Activated CD8-positive, alpha-beta T cell treated with anti-CD3 and anti-CD28 coated beads for 36 hours (primary cell): Measurements from ENCODE around the gene EPGN. TPM values are rescaled to one million over a fixed set of nuclear protein-coding genes. Genes with fewer than 3 reads are reported as not detected.

Experiments used
- ATAC-seq: fragments of 200-7000 bp; cut with Tn5 transposase; one replicate; pipeline ENCODE4 v1.10.0; 2021; ENCODE audit warnings: mild to moderate bottlenecking, moderate library complexity
- CTCF ChIA-PET: fragments of 350-600 bp; sonication (Branson Sonifier 250); formaldehyde crosslinking; loops from one replicate; lab custom pipeline; 2021; ENCODE audit warnings: antibody characterized with exemption; lab: Charles Lee
- POLR2A ChIA-PET: fragments of 350-600 bp; sonication (Branson Sonifier 250); formaldehyde crosslinking; loops from one replicate; lab custom pipeline; 2021; ENCODE audit warnings: antibody characterized with exemption; lab: Charles Lee
- DNase-seq: peaks from one replicate; pipeline ENCODE4 v3.0.0-alpha.2; 2020
- H3K27ac Mint-ChIP-seq: one replicate; pipeline ENCODE4 v1.8.0; 2021; ENCODE audit warnings: mild to moderate bottlenecking, mixed read lengths
- H3K27me3 Mint-ChIP-seq: one replicate; pipeline ENCODE4 v1.8.0; 2021; ENCODE audit warnings: mixed read lengths
- H3K36me3 Mint-ChIP-seq: one replicate; pipeline ENCODE4 v1.8.0; 2021; ENCODE audit warnings: low read depth, mixed read lengths
- H3K4me1 Mint-ChIP-seq: one replicate; pipeline ENCODE4 v1.8.0; 2021; ENCODE audit warnings: low read depth, mixed read lengths
- H3K4me3 Mint-ChIP-seq: one replicate; pipeline ENCODE4 v1.8.0; 2021; ENCODE audit warnings: mild to moderate bottlenecking, moderate library complexity, mixed read lengths
- H3K9me3 Mint-ChIP-seq: one replicate; pipeline ENCODE4 v1.8.0; 2021; ENCODE audit warnings: mixed read lengths
- CTCF ChIP-seq: fragments of 200-600 bp; IDR thresholded peaks from one replicate; pipeline ENCODE4 v1.8.0; 2022; ENCODE audit warnings: antibody characterized with exemption, mild to moderate bottlenecking
- intact Hi-C: fragments of 100-400 bp; cut with micrococcal nuclease; formaldehyde crosslinking; loops from one replicate; pipeline ENCODE4 v1.10.0; 2022
- total RNA-seq, 2 experiments: library from RNA; stranded (reverse); gene quantifications; one replicate each; pipeline ENCODE4 v1.2.3, GENCODE V29; 2021

The EPGN gene
- total RNA-seq: not detected

DNA sequence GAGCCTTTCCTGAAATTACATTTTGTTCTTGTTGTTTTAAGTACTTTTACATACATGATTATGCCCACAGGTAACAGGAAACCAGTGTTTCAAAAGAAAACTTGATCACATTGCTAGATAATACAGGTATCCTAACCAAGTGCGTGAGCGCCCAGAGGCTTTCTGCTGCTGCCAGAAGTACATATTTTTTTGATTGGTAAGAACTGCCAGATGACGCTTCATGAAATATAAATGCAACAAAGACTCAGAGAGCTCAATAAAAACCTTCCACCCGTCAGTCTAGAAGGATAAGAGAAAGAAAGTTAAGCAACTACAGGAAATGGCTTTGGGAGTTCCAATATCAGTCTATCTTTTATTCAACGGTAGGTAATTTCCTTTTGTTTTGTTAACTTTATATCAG lies at the start of gene EPGN:
Gene EPGN (plus strand): TSS at position 256 of the 400 bp plus-strand sequence. CDS start 64 bp downstream, at position 320.
- no peak within 1 kb of the TSS for H3K4me3 Mint-ChIP-seq
- intact Hi-C loops: no loop called here
- no peaks in the 10 kb centered on the region for H3K9me3 Mint-ChIP-seq
- DNase-seq (no peak), ATAC-seq (no peak)
- no peak for TF ChIP-seq CTCF
- no peaks in the 10 kb centered on the region for H3K36me3 Mint-ChIP-seq
- H3K4me1 Mint-ChIP-seq: peaks cover 6% of the 10 kb centered on the region
- H3K27ac Mint-ChIP-seq: no peak within 1 kb of the TSS
- H3K27me3 Mint-ChIP-seq: no peaks in the 10 kb centered on the region
- ChIA-PET CTCF (interaction anchor here (1.4 to 2.4 kb wide), 2 partner anchors 80 to 119 kb away, joined by 5 to 11 read pairs; no protein-coding TSS in a partner anchor), POLR2A (no interaction called here)

DNA sequence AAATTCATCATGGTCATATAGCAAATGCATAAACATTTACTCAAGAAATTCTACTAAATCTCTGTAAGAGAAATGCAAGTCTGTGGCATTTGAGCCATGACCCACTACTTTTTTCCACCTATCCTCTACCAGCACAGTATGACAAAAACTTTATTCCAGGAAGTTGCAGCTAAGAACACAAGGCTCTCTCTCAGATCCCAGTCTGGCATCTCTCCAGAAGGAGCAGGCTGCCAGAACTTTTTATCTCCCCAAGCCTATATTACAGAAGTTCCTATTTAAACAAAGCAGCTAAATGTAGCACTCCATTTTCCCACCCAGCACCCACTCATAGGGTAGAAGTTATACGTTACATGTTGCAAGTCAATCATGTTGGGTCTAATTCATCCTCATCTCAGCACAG lies 49.3 kb upstream of the EPGN start:
- H3K36me3 Mint-ChIP-seq: no peaks in the 10 kb centered on the region
- ChIA-PET POLR2A (no interaction called here), CTCF (no interaction called here)
- H3K27ac Mint-ChIP-seq: no peak overlapping the region
- peaks cover under 1% of the 10 kb centered on the region for H3K9me3 Mint-ChIP-seq
- intact Hi-C loops: no loop called here
- no peak for TF ChIP-seq CTCF
- H3K4me3 Mint-ChIP-seq: no peak overlapping the region
- no peaks in the 10 kb centered on the region for H3K4me1 Mint-ChIP-seq
- DNase-seq (no peak), ATAC-seq (no peak)
- no peaks in the 10 kb centered on the region for H3K27me3 Mint-ChIP-seq

DNA sequence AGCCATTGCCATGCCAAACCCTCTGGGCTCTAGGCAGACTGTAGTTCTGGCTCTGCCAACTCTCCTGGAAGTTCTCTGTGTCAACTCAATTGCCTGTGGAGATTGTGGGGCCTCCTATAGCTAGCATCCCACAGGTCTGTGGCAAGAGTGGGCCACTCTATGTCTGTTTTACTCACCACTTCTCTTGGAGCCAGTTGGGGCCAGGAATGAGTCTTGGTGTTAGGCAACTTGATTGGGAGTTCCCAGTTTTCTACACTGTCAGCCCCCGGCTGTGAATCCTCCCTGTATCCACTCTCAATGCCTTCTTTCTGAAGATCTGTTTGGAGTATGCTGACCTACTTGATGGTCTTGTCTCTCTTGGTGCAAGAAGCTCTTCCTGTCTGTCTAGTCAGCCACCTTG lies 48.2 kb upstream of the EPGN start:
- DNase-seq: no peak
- Mint-ChIP-seq H3K27ac (no peak overlapping the region), H3K36me3 (no peaks in the 10 kb centered on the region), H3K27me3 (no peaks in the 10 kb centered on the region), H3K9me3 (no peaks in the 10 kb centered on the region), H3K4me3 (no peak overlapping the region), H3K4me1 (no peaks in the 10 kb centered on the region)
- TF ChIP-seq CTCF: no peak
- no peak for ATAC-seq
- intact Hi-C loops: no loop called here
- ChIA-PET CTCF (no interaction called here), POLR2A (no interaction called here)

- CTCF ChIA-PET: interaction anchor here (0.9 kb wide), 1 partner anchor 34 kb away, joined by 3 read pairs; no protein-coding TSS in a partner anchor
- no peak overlapping the region for H3K27ac Mint-ChIP-seq
- ATAC-seq (no peak), DNase-seq (no peak)
- H3K9me3 Mint-ChIP-seq: no peaks in the 10 kb centered on the region
- H3K4me3 Mint-ChIP-seq: no peak overlapping the region
- TF ChIP-seq CTCF: no peak
- H3K36me3 Mint-ChIP-seq: no peaks in the 10 kb centered on the region
- intact Hi-C loops: no loop called here
- no peaks in the 10 kb centered on the region for H3K27me3 Mint-ChIP-seq
- H3K4me1 Mint-ChIP-seq: no peaks in the 10 kb centered on the region
- POLR2A ChIA-PET: no interaction called here
Observed at GRCh38 chr4:74262522-74262921, 45.7 kb upstream of the EPGN start.

- Mint-ChIP-seq H3K27me3 (no peaks in the 10 kb centered on the region), H3K4me3 (no peak overlapping the region), H3K27ac (no peak overlapping the region), H3K9me3 (no peaks in the 10 kb centered on the region), H3K4me1 (peaks cover 5% of the 10 kb centered on the region), H3K36me3 (no peaks in the 10 kb centered on the region)
- TF ChIP-seq CTCF: no peak
- ATAC-seq (no peak), DNase-seq (no peak)
- POLR2A ChIA-PET: no interaction called here
- intact Hi-C loops: no loop called here
- CTCF ChIA-PET: interaction anchor here (0.9 kb wide), 1 partner anchor 35 kb away, joined by 3 read pairs; no protein-coding TSS in a partner anchor
Observed at GRCh38 chr4:74263551-74263950, 44.7 kb upstream of the EPGN start.
